ENCODE measurements around the gene RRH.

The RRH gene

DNA sequence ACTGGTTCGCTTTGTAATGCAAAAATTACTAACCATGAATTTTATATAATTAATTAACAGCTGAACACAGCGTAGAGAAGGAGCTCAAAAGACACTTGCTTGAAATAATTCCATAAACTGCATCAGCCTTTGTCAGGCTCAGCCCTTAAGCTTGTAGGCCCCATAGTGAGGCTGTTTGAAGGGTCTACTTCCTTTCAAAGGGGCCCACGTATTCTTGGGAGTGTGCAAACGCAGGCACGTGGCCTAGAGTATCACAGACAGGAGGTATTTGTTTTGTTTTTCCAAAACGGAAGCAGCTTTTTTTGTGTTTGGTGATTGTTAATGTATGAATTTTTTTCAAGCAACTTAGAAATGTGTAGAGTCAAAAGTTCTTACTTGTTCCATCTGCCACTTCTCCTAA, 59.3 kb downstream of the RRH start:
- DNase-seq (ENCODE audit: low read depth in 2 of 2): no peak

DNA sequence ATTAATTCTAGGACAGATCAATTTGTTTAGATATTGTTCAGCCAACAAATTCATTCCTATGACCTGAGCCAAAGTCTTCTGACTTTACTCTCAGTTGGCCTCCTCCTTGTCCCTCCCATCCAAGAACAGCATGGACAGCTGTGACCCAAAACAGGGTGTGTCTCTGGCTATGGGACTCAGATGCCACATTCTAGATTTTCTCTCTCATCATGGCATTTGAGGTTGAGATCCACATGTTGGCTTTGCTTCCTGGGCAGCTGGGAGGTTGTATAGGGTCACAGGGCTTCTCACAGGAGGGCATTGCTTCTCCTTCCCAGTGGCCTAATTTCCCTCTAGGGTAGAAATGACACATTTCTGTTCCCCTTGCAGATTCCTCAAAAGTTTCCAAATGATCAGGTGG, 62.3 kb downstream of the RRH start:
- no peak for DNase-seq (ENCODE audit: low read depth in 2 of 2)

Measured in fibroblast of skin of left quadriceps (primary cell).